SK-N-SH (cell line): Measurements from ENCODE around the gene THY1. TPM values are rescaled to one million over a fixed set of nuclear protein-coding genes. Genes with fewer than 3 reads are reported as not detected.
"Not testable (repeated sequence)": the region's sequence is repeated elsewhere in the genome, so short reads cannot be mapped to it uniquely, and the experiment has no call there.

Source experiments
- CTCF ChIA-PET: fragments of 300-600, 350-600 bp; formaldehyde crosslinking; extraction: SDS; loops from one replicate; lab custom pipeline; 2021; lab: Yijun Ruan, JAX
- POLR2A ChIA-PET: fragments of 350-600 bp; sonication (Branson Sonifier 250); formaldehyde crosslinking; extraction: SDS; loops from one replicate; lab custom pipeline; 2020; ENCODE audit warnings: antibody characterized with exemption, inconsistent platforms; lab: Yijun Ruan, JAX
- DNase-seq: peaks from one replicate; pipeline ENCODE4 v3.0.0; 2012
- H2AFZ ChIP-seq: fragments of 200-600 bp; sonication (generic); 2 replicates; pipeline ENCODE4 v1.8.1; 2016; ENCODE audit warnings: antibody characterized with exemption, mild to moderate bottlenecking, low read depth
- H3F3A ChIP-seq: fragments of 200-600 bp; sonication (generic); replicated peaks from 2 replicates; pipeline ENCODE3; 2016; ENCODE audit warnings: antibody characterized with exemption, mild to moderate bottlenecking; ENCODE audit not compliant: insufficient read depth
- H3K27ac ChIP-seq, 2 experiments: fragments of 200-500 bp in 1 of 2; fragments of 200-600 bp in 1 of 2; sonication (Bioruptor generic) in 1 of 2; sonication (generic), shearing (Covaris generic) in 1 of 2; 2 replicates each; pipeline versions ENCODE4 v1.5.1 to v1.6.1; 2014 to 2016; ENCODE audit warnings: low read depth in 2 of 2, inconsistent platforms in 1 of 2, low read length in 1 of 2, mild to moderate bottlenecking in 1 of 2, mixed read lengths in 1 of 2
- H3K27me3 ChIP-seq: fragments of 200-600 bp; sonication (generic), shearing (Covaris generic); 2 replicates; pipeline ENCODE4 v1.6.1; 2016; ENCODE audit warnings: mixed run types; ENCODE audit not compliant: insufficient read depth
- H3K36me3 ChIP-seq, 2 experiments: fragments of 200-500 bp in 1 of 2; fragments of 200-600 bp in 1 of 2; sonication (Bioruptor generic) in 1 of 2; sonication (generic) in 1 of 2; replicated peaks in 1 of 2; 2 replicates each; pipeline versions ENCODE3 to v1.5.1; 2014 to 2016; ENCODE audit warnings: low read length in 1 of 2, mild to moderate bottlenecking in 1 of 2; ENCODE audit not compliant: insufficient read depth in 2 of 2, control insufficient read depth in 1 of 2
- H3K4me1 ChIP-seq, 2 experiments: fragments of 200-500 bp in 1 of 2; fragments of 200-600 bp in 1 of 2; sonication (Bioruptor generic) in 1 of 2; sonication (generic), shearing (Covaris generic) in 1 of 2; 2 replicates each; pipeline versions ENCODE4 v1.5.1 to v1.6.1; 2014 to 2016; ENCODE audit warnings: low read depth in 1 of 2, low read length in 1 of 2, mixed run types in 1 of 2; ENCODE audit not compliant: insufficient read depth in 2 of 2, control insufficient read depth in 1 of 2
- H3K4me2 ChIP-seq: fragments of 200-600 bp; sonication (generic), shearing (Covaris generic); 2 replicates; pipeline ENCODE4 v1.6.1; 2017; ENCODE audit warnings: mixed run types
- H3K4me3 ChIP-seq, 2 experiments: fragments of 200-500 bp in 1 of 2; fragments of 200-600 bp in 1 of 2; sonication (Bioruptor generic) in 1 of 2; sonication (generic), shearing (Covaris generic) in 1 of 2; 2 replicates each; pipeline versions ENCODE4 v1.5.1 to v1.8.1; 2014 to 2016; ENCODE audit warnings: low read depth in 2 of 2, inconsistent platforms in 1 of 2, low read length in 1 of 2, mild to moderate bottlenecking in 1 of 2, mixed read lengths in 1 of 2, moderate library complexity in 1 of 2
- H3K79me2 ChIP-seq: fragments of 200-600 bp; sonication (generic); 2 replicates; pipeline ENCODE4 v1.8.1; 2017; ENCODE audit warnings: mild to moderate bottlenecking; ENCODE audit not compliant: insufficient read depth
- H3K9ac ChIP-seq: fragments of 200-600 bp; sonication (generic); 2 replicates; pipeline ENCODE4 v1.6.1; 2017; ENCODE audit warnings: mixed run types
- H3K9me2 ChIP-seq: fragments of 200-600 bp; sonication (generic); 2 replicates; pipeline ENCODE4 v1.6.1; 2017; ENCODE audit warnings: mixed run types
- H3K9me3 ChIP-seq: fragments of 200-600 bp; sonication (generic); 2 replicates; pipeline ENCODE4 v1.6.1; 2017; ENCODE audit warnings: mixed run types, mild to moderate bottlenecking, moderate library complexity
- H4K20me1 ChIP-seq: fragments of 200-600 bp; sonication (generic); 2 replicates; pipeline ENCODE4 v1.6.1; 2017; ENCODE audit warnings: mild to moderate bottlenecking, mixed run types; ENCODE audit not compliant: insufficient read depth
- CHD2 ChIP-seq: fragments of 150-350 bp; IDR thresholded peaks from 2 replicates; pipeline ENCODE4 v1.6.1; 2018; ENCODE audit warnings: low read length; ENCODE audit not compliant: partially characterized antibody
- EZH2phosphoT487 ChIP-seq: fragments of 200-600 bp; sonication (generic); IDR thresholded peaks from 2 replicates; pipeline ENCODE4 v1.6.1; 2017; ENCODE audit warnings: low read depth, mixed run types, mild to moderate bottlenecking, antibody characterized with exemption, moderate library complexity, borderline replicate concordance
- JUND ChIP-seq: IDR thresholded peaks from 2 replicates; pipeline ENCODE4 v1.4.0; 2012
- MXI1 ChIP-seq: IDR thresholded peaks from 2 replicates; pipeline ENCODE4 v1.6.1; 2012; ENCODE audit warnings: mild to moderate bottlenecking, low read depth, low read length, improper control_type of control experiment
- POLR2AphosphoS5 ChIP-seq: IDR thresholded peaks from 2 replicates; pipeline ENCODE4 v1.6.1; 2012; ENCODE audit warnings: low read depth, low read length
- RAD21 ChIP-seq: IDR thresholded peaks from 2 replicates; pipeline ENCODE4 v1.6.1; 2012; ENCODE audit warnings: mild to moderate bottlenecking, low read length
- SIN3A ChIP-seq: IDR thresholded peaks from 2 replicates; pipeline ENCODE4 v1.6.1; 2012; ENCODE audit warnings: low read depth, mild to moderate bottlenecking, low read length, moderate library complexity, borderline replicate concordance
- TEAD4 ChIP-seq: IDR thresholded peaks from 2 replicates; pipeline ENCODE4 v1.4.0; 2012; ENCODE audit warnings: mild to moderate bottlenecking, borderline replicate concordance; ENCODE audit not compliant: insufficient read depth
- YY1 ChIP-seq: IDR thresholded peaks from 2 replicates; pipeline ENCODE4 v1.4.0; 2012; ENCODE audit warnings: low read depth, mild to moderate bottlenecking
- WGBS: methylation state at CpG from one replicate; pipeline ENCODE4 v1.1.6; 2017; ENCODE audit warnings: low lambda C conversion rate; 5-methylcytosine and 5-hydroxymethylcytosine counted together
- polyA plus RNA-seq, 3 experiments: library from polyadenylated mRNA; depleted of rRNA; stranded (reverse); fragments of >200 nt; gene quantifications; 2 replicates each; pipeline ENCODE4 v1.2.3, GENCODE V29; 2012
- TF ChIP-seq, protein P1 (sequence below): IDR thresholded peaks from 2 replicates; pipeline ENCODE4 v1.4.0; 2012; ENCODE audit warnings: low read depth, borderline replicate concordance
- TF ChIP-seq, protein P2 (sequence below): IDR thresholded peaks from 2 replicates; pipeline ENCODE4 v1.4.0; 2012; ENCODE audit warnings: low read depth, borderline replicate concordance
- TF ChIP-seq, protein P3 (sequence below): fragments of 150-350 bp; IDR thresholded peaks from 2 replicates; pipeline ENCODE4 v1.6.1; 2016; ENCODE audit warnings: mild to moderate bottlenecking, low read depth, low read length
- TF ChIP-seq, protein P4 (sequence below): IDR thresholded peaks from 2 replicates; pipeline ENCODE4 v1.6.1; 2012; ENCODE audit warnings: mild to moderate bottlenecking, low read depth, low read length, moderate library complexity

The THY1 gene
- polyA plus RNA-seq, 1 of the 3 experiments (the other 2 are of a cell fraction) = 1,091 TPM

DNA sequence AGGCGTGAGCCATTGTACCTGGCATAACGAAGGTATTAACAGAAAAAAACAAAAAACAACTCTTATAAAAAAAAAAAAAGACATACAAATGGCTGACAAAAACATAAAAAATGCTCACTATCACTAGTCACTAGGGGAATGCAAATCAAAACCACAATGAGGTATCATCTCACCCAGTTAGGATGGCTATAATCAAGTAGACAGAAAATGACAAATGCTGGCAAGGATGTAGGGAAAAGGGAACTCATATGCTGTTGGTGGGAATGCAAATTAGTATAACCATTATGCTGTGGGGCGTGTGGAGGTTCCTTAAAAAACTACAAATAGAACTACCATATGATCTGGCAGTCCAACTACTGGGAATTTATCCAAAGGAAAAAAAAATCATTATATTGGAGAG is 17.0 kb downstream of the THY1 start (continued):
- no peak for TF ChIP-seq MXI1
- TF ChIP-seq, protein P1, sequence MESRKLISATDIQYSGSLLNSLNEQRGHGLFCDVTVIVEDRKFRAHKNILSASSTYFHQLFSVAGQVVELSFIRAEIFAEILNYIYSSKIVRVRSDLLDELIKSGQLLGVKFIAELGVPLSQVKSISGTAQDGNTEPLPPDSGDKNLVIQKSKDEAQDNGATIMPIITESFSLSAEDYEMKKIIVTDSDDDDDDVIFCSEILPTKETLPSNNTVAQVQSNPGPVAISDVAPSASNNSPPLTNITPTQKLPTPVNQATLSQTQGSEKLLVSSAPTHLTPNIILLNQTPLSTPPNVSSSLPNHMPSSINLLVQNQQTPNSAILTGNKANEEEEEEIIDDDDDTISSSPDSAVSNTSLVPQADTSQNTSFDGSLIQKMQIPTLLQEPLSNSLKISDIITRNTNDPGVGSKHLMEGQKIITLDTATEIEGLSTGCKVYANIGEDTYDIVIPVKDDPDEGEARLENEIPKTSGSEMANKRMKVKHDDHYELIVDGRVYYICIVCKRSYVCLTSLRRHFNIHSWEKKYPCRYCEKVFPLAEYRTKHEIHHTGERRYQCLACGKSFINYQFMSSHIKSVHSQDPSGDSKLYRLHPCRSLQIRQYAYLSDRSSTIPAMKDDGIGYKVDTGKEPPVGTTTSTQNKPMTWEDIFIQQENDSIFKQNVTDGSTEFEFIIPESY = no peak
- peak; percentile 38; the same call in 1 of the 2 replicates for TF ChIP-seq POLR2AphosphoS5
- no peak for TF ChIP-seq RAD21
- TF ChIP-seq, protein P2, sequence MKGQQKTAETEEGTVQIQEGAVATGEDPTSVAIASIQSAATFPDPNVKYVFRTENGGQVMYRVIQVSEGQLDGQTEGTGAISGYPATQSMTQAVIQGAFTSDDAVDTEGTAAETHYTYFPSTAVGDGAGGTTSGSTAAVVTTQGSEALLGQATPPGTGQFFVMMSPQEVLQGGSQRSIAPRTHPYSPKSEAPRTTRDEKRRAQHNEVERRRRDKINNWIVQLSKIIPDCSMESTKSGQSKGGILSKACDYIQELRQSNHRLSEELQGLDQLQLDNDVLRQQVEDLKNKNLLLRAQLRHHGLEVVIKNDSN = no peak
- no peak for TF ChIP-seq EZH2phosphoT487
- TF ChIP-seq, all 33 proteins: peak for 8

DNA sequence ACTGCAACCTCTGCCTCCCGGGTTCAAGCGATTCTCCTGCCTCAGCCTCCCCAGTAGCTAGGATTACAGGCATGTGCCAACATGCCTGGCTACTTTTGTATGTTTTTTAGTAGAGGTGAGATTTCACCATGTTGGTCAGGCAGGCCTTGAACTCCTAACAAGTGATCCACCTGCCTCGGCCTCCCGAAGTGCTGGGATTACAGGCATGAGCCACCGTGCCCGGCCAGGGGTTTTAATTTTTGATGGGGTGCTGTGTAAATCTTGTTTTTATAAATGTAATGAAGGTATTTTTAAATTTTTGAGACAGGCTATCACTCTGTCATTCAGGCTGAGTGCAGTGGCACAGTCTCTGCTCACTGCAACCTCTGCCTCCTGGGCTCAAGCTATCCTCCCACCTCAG is 17.5 kb downstream of the THY1 start:
- H3K27ac ChIP-seq = peak overlapping the region; percentile 18 to 27; a peak in 2 of 4 replicates
- WGBS = 93% methylated on average over 6 of the region's 6 CpGs
- H3K9me2 ChIP-seq, H3K4me2 ChIP-seq, H3K36me3 ChIP-seq, H3K9ac ChIP-seq, H3K4me1 ChIP-seq, H3K9me3 ChIP-seq, H3K4me3 ChIP-seq, H2AFZ ChIP-seq, H3K79me2 ChIP-seq, H3F3A ChIP-seq, H4K20me1 ChIP-seq, H3K27me3 ChIP-seq, DNase-seq, POLR2A ChIA-PET: not testable (repeated sequence)
- CTCF ChIA-PET = interaction anchor here (0.9 to 2.1 kb wide), 3 partner anchors 24 to 69 kb away, joined by 3 to 6 read pairs (median 5); partner anchors contain the start of gene USP2

DNA sequence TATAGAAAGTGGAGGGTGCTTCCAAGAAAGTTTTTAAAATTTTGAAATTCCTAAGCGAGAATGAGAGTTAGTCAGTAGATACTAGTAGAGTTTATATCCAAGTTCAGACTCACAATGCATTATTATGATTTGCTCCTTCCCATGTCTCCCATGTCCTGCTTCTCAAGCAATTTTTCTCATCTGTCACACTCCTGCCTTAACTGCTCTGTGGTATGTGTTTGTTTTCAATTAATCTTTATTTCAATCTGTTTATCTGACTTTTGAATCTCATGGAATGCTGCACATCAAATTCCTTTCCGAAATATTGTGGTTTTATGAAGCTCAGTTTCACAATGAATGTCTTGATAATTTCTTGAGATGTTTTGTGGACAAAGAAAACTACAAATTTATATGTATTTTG is 18.1 kb downstream of the THY1 start:
- Histone ChIP-seq H3K4me3 (no peak overlapping the region), H3K9me3 (peaks cover 10% of the 10 kb centered on the region), H3K9ac (no peak overlapping the region), H3F3A (no peaks in the 10 kb centered on the region), H3K27ac (peak overlapping the region; percentile 27 to 48; a peak in 2 of 4 replicates), H3K79me2 (no peaks in the 10 kb centered on the region), H3K9me2 (no peaks in the 10 kb centered on the region), H3K4me1 (peaks cover 0 to 5% of the 10 kb centered on the region in 2 experiments; a peak in 2 of 4 replicates), H3K4me2 (no peak overlapping the region), H2AFZ (no peak overlapping the region), H4K20me1 (no peaks in the 10 kb centered on the region), H3K36me3 (no peaks in the 10 kb centered on the region), H3K27me3 (no peaks in the 10 kb centered on the region)
- ChIA-PET POLR2A (no interaction called here), CTCF (interaction anchor here (0.9 to 2.1 kb wide), 4 partner anchors 24 to 70 kb away, joined by 3 to 6 read pairs (median 4); partner anchors contain the start of gene USP2)
- DNase-seq = no peak
- 28% methylated on average over 2 of the region's 2 CpGs for WGBS
- TF ChIP-seq, protein P3, sequence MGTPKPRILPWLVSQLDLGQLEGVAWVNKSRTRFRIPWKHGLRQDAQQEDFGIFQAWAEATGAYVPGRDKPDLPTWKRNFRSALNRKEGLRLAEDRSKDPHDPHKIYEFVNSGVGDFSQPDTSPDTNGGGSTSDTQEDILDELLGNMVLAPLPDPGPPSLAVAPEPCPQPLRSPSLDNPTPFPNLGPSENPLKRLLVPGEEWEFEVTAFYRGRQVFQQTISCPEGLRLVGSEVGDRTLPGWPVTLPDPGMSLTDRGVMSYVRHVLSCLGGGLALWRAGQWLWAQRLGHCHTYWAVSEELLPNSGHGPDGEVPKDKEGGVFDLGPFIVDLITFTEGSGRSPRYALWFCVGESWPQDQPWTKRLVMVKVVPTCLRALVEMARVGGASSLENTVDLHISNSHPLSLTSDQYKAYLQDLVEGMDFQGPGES = no peak
- TF ChIP-seq, protein P4, sequence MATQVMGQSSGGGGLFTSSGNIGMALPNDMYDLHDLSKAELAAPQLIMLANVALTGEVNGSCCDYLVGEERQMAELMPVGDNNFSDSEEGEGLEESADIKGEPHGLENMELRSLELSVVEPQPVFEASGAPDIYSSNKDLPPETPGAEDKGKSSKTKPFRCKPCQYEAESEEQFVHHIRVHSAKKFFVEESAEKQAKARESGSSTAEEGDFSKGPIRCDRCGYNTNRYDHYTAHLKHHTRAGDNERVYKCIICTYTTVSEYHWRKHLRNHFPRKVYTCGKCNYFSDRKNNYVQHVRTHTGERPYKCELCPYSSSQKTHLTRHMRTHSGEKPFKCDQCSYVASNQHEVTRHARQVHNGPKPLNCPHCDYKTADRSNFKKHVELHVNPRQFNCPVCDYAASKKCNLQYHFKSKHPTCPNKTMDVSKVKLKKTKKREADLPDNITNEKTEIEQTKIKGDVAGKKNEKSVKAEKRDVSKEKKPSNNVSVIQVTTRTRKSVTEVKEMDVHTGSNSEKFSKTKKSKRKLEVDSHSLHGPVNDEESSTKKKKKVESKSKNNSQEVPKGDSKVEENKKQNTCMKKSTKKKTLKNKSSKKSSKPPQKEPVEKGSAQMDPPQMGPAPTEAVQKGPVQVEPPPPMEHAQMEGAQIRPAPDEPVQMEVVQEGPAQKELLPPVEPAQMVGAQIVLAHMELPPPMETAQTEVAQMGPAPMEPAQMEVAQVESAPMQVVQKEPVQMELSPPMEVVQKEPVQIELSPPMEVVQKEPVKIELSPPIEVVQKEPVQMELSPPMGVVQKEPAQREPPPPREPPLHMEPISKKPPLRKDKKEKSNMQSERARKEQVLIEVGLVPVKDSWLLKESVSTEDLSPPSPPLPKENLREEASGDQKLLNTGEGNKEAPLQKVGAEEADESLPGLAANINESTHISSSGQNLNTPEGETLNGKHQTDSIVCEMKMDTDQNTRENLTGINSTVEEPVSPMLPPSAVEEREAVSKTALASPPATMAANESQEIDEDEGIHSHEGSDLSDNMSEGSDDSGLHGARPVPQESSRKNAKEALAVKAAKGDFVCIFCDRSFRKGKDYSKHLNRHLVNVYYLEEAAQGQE = no peak
- TF ChIP-seq TEAD4 (peak; percentile 88), YY1 (no peak), SIN3A (no peak), CHD2 (no peak), JUND (peak; percentile 66)
- TF ChIP-seq, protein P1 = no peak
- TF ChIP-seq, protein P2 = no peak
